Trophoblast cell (in vitro differentiated cells and primary cell): ENCODE data around the gene RARA.
A peak's percentile ranks its signal among the peaks of the same experiment; 100 is the strongest.

ENCODE experiments used
- DNase-seq, 2 donors: peaks; one replicate each; pipeline ENCODE4 v3.0.0-alpha.2; 2016
- H2AFZ ChIP-seq: 2 replicates; pipeline ENCODE4 v1.6.1; 2013; ENCODE audit warnings: low read length, moderate library complexity, mild to moderate bottlenecking; ENCODE audit not compliant: insufficient read depth, poor library complexity
- H2AK5ac ChIP-seq: 2 replicates; pipeline ENCODE4 v1.6.1; 2013; ENCODE audit warnings: mild to moderate bottlenecking, low read length
- H2BK120ac ChIP-seq: 2 replicates; pipeline ENCODE4 v1.6.1; 2013; ENCODE audit warnings: low read length, mild to moderate bottlenecking, moderate library complexity; ENCODE audit not compliant: insufficient read depth, poor library complexity
- H2BK12ac ChIP-seq: 2 replicates; pipeline ENCODE4 v1.6.1; 2013; ENCODE audit warnings: mild to moderate bottlenecking, low read length, moderate library complexity
- H2BK5ac ChIP-seq: 2 replicates; pipeline ENCODE4 v1.6.1; 2013; ENCODE audit warnings: low read length, low read depth, moderate library complexity, mild to moderate bottlenecking; ENCODE audit not compliant: poor library complexity
- H3K14ac ChIP-seq: 2 replicates; pipeline ENCODE4 v1.6.1; 2013; ENCODE audit warnings: mild to moderate bottlenecking, low read length
- H3K18ac ChIP-seq: 2 replicates; pipeline ENCODE4 v1.6.1; 2013; ENCODE audit warnings: mild to moderate bottlenecking, low read length
- H3K23ac ChIP-seq: 2 replicates; pipeline ENCODE4 v1.6.1; 2013; ENCODE audit warnings: low read length
- H3K27ac ChIP-seq: 2 replicates; pipeline ENCODE4 v1.5.1; 2013; ENCODE audit warnings: low read depth, mild to moderate bottlenecking, inconsistent platforms, low read length, moderate library complexity
- H3K27me3 ChIP-seq: 2 replicates; pipeline ENCODE4 v1.6.1; 2013; ENCODE audit warnings: inconsistent platforms, mild to moderate bottlenecking, low read length, moderate library complexity; ENCODE audit not compliant: insufficient read depth
- H3K36me3 ChIP-seq, 2 experiments: 1 replicate in 1 of 2; 2 replicates in 1 of 2; pipeline ENCODE4 v1.6.1; 2013; ENCODE audit warnings: low read length in 2 of 2, mild to moderate bottlenecking in 2 of 2, moderate library complexity in 1 of 2; ENCODE audit not compliant: insufficient read depth in 2 of 2, control insufficient read depth in 1 of 2
- H3K4ac ChIP-seq: 2 replicates; pipeline ENCODE4 v1.6.1; 2013; ENCODE audit warnings: low read depth, mild to moderate bottlenecking, low read length, moderate library complexity
- H3K4me1 ChIP-seq, 2 experiments: 1 replicate in 1 of 2; 2 replicates in 1 of 2; pipeline ENCODE4 v1.6.1; 2013; ENCODE audit warnings: low read length in 2 of 2, mild to moderate bottlenecking in 2 of 2, moderate library complexity in 1 of 2; ENCODE audit not compliant: insufficient read depth in 2 of 2, control insufficient read depth in 1 of 2
- H3K4me2 ChIP-seq: 2 replicates; pipeline ENCODE4 v1.6.1; 2013; ENCODE audit warnings: inconsistent platforms, mild to moderate bottlenecking, low read length, moderate library complexity
- H3K4me3 ChIP-seq: 2 replicates; pipeline ENCODE4 v1.5.1; 2013; ENCODE audit warnings: mild to moderate bottlenecking, low read depth, low read length, inconsistent platforms
- H3K79me1 ChIP-seq: one replicate; pipeline ENCODE4 v1.6.1; 2013; ENCODE audit warnings: low read length
- H3K79me2 ChIP-seq: 2 replicates; pipeline ENCODE4 v1.6.1; 2013; ENCODE audit warnings: low read length, mild to moderate bottlenecking; ENCODE audit not compliant: control insufficient read depth, insufficient read depth, poor library complexity
- H3K9ac ChIP-seq: 2 replicates; pipeline ENCODE4 v1.6.1; 2013; ENCODE audit warnings: mild to moderate bottlenecking, low read length
- H3K9me3 ChIP-seq: 2 replicates; pipeline ENCODE4 v1.6.1; 2013; ENCODE audit warnings: low read depth, mild to moderate bottlenecking, control low read depth, inconsistent platforms, low read length; ENCODE audit not compliant: insufficient read depth
- H4K12ac ChIP-seq: 2 replicates; pipeline ENCODE4 v1.6.1; 2013; ENCODE audit warnings: low read depth, mild to moderate bottlenecking, low read length, moderate library complexity
- H4K8ac ChIP-seq: 2 replicates; pipeline ENCODE4 v1.6.1; 2013; ENCODE audit warnings: low read depth, mild to moderate bottlenecking, low read length, moderate library complexity
- H4K91ac ChIP-seq: one replicate; pipeline ENCODE4 v1.6.1; 2013; ENCODE audit warnings: low read depth, mild to moderate bottlenecking, low read length, moderate library complexity
- WGBS: extraction: QIAGEN DNeasy Blood & Tissue Kit; methylation state at CpG from one replicate; pipeline ENCODE4 v1.1.7; 2013; ENCODE audit warnings: missing lambda C conversion rate; ENCODE audit not compliant: insufficient read length, insufficient coverage; ENCODE audit errors: extremely low coverage; 5-methylcytosine and 5-hydroxymethylcytosine counted together

RARA gene

DNA sequence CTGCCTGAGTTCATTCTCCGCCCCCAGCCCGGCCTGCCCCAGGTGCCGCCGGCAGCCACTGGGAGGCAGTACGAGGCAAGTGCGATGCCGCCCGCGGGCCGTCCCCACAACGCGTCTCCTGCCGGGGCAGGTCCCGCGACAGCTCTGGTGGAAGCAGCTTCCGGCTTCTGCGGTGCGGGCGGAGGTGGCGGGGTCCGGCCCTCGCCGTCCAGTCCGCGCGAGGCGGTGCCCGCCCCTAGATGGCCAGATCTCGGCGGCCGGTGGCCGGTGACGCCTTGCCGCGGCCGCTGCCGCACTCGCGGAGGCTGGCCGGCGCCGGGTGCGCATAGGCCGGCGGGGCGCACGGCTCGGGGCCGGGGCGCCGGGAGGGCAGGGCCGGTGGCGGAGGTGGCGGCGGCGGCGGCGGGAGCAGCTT is 53.7 kb downstream of the RARA start:
- WGBS: no CpG with 5 or more reads among the region's 58 CpGs
- peak; percentile 70 to 86 for DNase-seq
- Histone ChIP-seq H3K36me3 (no peaks in the 10 kb centered on the region), H4K12ac (peak overlapping the region; percentile 5), H3K27ac (no peak overlapping the region), H3K79me1 (peaks cover 6% of the 10 kb centered on the region), H3K4ac (peak overlapping the region; percentile 0), H2BK5ac (no peak overlapping the region), H4K8ac (peak overlapping the region; percentile 85), H3K9me3 (peaks cover 2% of the 10 kb centered on the region), H3K23ac (no peak overlapping the region), H3K14ac (peak overlapping the region; percentile 59), H2BK12ac (no peak overlapping the region), H3K79me2 (peaks cover 5% of the 10 kb centered on the region), H2AFZ (peak overlapping the region; percentile 53), H2BK120ac (peak overlapping the region; percentile 19), H3K4me1 (peaks cover 6 to 10% of the 10 kb centered on the region in 2 experiments), H3K9ac (no peak overlapping the region), H3K27me3 (peaks cover 3% of the 10 kb centered on the region), H2AK5ac (no peak overlapping the region), H3K18ac (peak overlapping the region; percentile 51), H3K4me2 (peak overlapping the region; percentile 98), H4K91ac (peak overlapping the region; percentile 78), H3K4me3 (peak overlapping the region; percentile 78)

- Histone ChIP-seq H2AFZ (peak overlapping the region; percentile 54), H2BK5ac (no peak overlapping the region), H3K9me3 (peaks cover 2% of the 10 kb centered on the region), H3K27ac (no peak overlapping the region), H3K27me3 (peaks cover 3% of the 10 kb centered on the region), H4K8ac (peak overlapping the region; percentile 85), H2AK5ac (no peak overlapping the region), H3K36me3 (no peaks in the 10 kb centered on the region), H4K12ac (peak overlapping the region; percentile 32), H3K79me2 (peaks cover 5% of the 10 kb centered on the region), H3K4me2 (peak overlapping the region; percentile 98), H3K9ac (peak overlapping the region; percentile 24), H3K79me1 (peaks cover 6% of the 10 kb centered on the region), H3K23ac (no peak overlapping the region), H3K4ac (peak overlapping the region; percentile 8), H3K14ac (peak overlapping the region; percentile 59), H2BK12ac (no peak overlapping the region), H2BK120ac (peak overlapping the region; percentile 19), H3K4me3 (peak overlapping the region; percentile 78), H3K4me1 (peaks cover 6 to 10% of the 10 kb centered on the region in 2 experiments), H3K18ac (peak overlapping the region; percentile 58), H4K91ac (peak overlapping the region; percentile 78)
- peak in 1 of 2 donors; percentile 57 for DNase-seq
- no CpG with 5 or more reads among the region's 91 CpGs for WGBS
Measured at GRCh38 chr17:40363111-40363827, 54.3 kb downstream of the RARA start.

- no peaks in the 10 kb centered on the region for H3K36me3 ChIP-seq
- DNase-seq: no peak
- no CpG with 5 or more reads among the region's 22 CpGs for WGBS
Measured at GRCh38 chr17:40364121-40364861, 55.3 kb downstream of the RARA start, which contains the start of gene GJD3. GJD3 (minus strand) TSS chr17:40364737; CDS start chr17:40363815, 922 bp downstream.

DNA sequence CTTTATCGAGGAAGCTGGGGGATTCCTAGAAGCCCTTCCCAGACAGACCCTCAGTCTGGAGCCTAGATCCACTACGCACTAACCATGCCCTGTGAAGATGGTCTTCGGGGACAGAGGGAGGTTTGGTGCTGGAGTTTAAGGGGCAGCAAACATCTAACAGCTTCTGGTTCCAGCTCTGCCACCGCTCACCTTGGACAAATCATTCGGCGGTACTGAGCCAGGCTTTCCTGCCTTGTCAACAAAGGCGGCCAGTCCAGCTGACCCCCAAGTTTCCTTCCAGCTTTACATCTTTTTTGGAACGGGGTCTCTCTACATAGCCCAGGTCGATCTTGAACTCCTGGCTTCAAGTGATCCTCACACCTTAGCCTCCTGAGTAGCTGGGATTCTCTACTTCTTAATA is 55.9 kb downstream of the RARA start:
- Histone ChIP-seq H2AFZ (no peak overlapping the region), H3K79me2 (peaks cover 5% of the 10 kb centered on the region), H3K27me3 (peaks cover 3% of the 10 kb centered on the region), H3K9me3 (peaks cover 2% of the 10 kb centered on the region), H3K14ac (no peak overlapping the region), H2AK5ac (no peak overlapping the region), H4K8ac (no peak overlapping the region), H2BK120ac (no peak overlapping the region), H2BK12ac (no peak overlapping the region), H3K4me2 (no peak overlapping the region), H3K4me3 (no peak overlapping the region), H4K12ac (no peak overlapping the region), H4K91ac (no peak overlapping the region), H2BK5ac (no peak overlapping the region), H3K36me3 (no peaks in the 10 kb centered on the region), H3K23ac (no peak overlapping the region), H3K4ac (no peak overlapping the region), H3K27ac (no peak overlapping the region), H3K9ac (no peak overlapping the region), H3K4me1 (peaks cover 6 to 10% of the 10 kb centered on the region in 2 experiments), H3K18ac (no peak overlapping the region), H3K79me1 (peaks cover 6% of the 10 kb centered on the region)
- no peak for DNase-seq
- no CpG with 5 or more reads among the region's 9 CpGs for WGBS

More at GRCh38 chr17:40364121-40364861, 55.3 kb downstream of the RARA start, which contains the start of gene GJD3:
- H2AFZ ChIP-seq: peak within 1 kb of the TSS; percentile 54
- H3K4ac ChIP-seq: peak within 1 kb of the TSS; percentile 8
- peak within 1 kb of the TSS; percentile 32 for H4K12ac ChIP-seq
- peaks cover 3% of the 10 kb centered on the region for H3K27me3 ChIP-seq
- H3K4me3 ChIP-seq: peak within 1 kb of the TSS; percentile 78
- H2BK12ac ChIP-seq: no peak within 1 kb of the TSS
- peak within 1 kb of the TSS; percentile 85 for H4K8ac ChIP-seq
- H3K18ac ChIP-seq: peak within 1 kb of the TSS; percentile 22
- H3K23ac ChIP-seq: no peak within 1 kb of the TSS
- peaks cover 6 to 10% of the 10 kb centered on the region in 2 experiments for H3K4me1 ChIP-seq
- H3K79me1 ChIP-seq: peaks cover 6% of the 10 kb centered on the region
- no peak within 1 kb of the TSS for H3K9ac ChIP-seq
- no peak within 1 kb of the TSS for H2AK5ac ChIP-seq
- H3K9me3 ChIP-seq: peaks cover 2% of the 10 kb centered on the region
- peak within 1 kb of the TSS; percentile 33 for H3K14ac ChIP-seq
- no peak within 1 kb of the TSS for H3K27ac ChIP-seq
- H2BK5ac ChIP-seq: no peak within 1 kb of the TSS
- H3K79me2 ChIP-seq: peaks cover 5% of the 10 kb centered on the region
- peak within 1 kb of the TSS; percentile 98 for H3K4me2 ChIP-seq
- peak within 1 kb of the TSS; percentile 24 for H4K91ac ChIP-seq
- H2BK120ac ChIP-seq: no peak within 1 kb of the TSS
